Measurements from ENCODE around the gene DAZAP1. TPM values are rescaled to one million over a fixed set of nuclear protein-coding genes. Genes with fewer than 3 reads are reported as not detected.

The DAZAP1 gene
- total RNA-seq, 8 experiments from 2014 or later: 32.3 to 129 (median 46.7) TPM

GRCh38 chr19:1450735-1451731, 43.6 kb downstream of the DAZAP1 start:
- WGBS, 10 experiments: 0 to 77% (median 60%) methylated on average over 1 to 11 of the region's 22 CpGs; no CpG with 5 or more reads in 4 of the 10 experiments

GRCh38 chr19:1451916-1452801, 44.8 kb downstream of the DAZAP1 start:
- WGBS, 10 experiments: 29 to 40% methylated on average over 1 to 2 of the region's 39 CpGs; no CpG with 5 or more reads in 8 of the 10 experiments
- in situ Hi-C loops (cut with MboI; ENCODE audit: low pct_unique_long_range_greater_than_20kb in 2 of 9, low sequenced_read_pairs in 9 of 9, unreplicated experiment in 9 of 9): no loop called here
- peak overlapping the region; percentile 48 to 80 (median 65) for H3K4me3 ChIP-seq
- peaks cover 34 to 41% of the 10 kb centered on the region in 2 donors for H3K4me1 ChIP-seq (replicated peaks in 1 of 2)
- H3K27ac ChIP-seq: peak overlapping the region; percentile 92 to 98
- ATAC-seq (replicated peaks in 6 of 8): peak in 5 of 8 experiments; percentile 31 to 58 (median 40)

More at GRCh38 chr19:1450735-1451731, 43.6 kb downstream of the DAZAP1 start:
- peak overlapping the region; percentile 92 to 98 for H3K27ac ChIP-seq
- H3K4me1 ChIP-seq (replicated peaks in 1 of 2): peaks cover 36 to 46% of the 10 kb centered on the region in 2 donors
- in situ Hi-C loops (cut with MboI; ENCODE audit: low pct_unique_long_range_greater_than_20kb in 2 of 9, low sequenced_read_pairs in 9 of 9, unreplicated experiment in 9 of 9): no loop called here
- no peak for ATAC-seq (replicated peaks in 6 of 8)
- H3K4me3 ChIP-seq: peak overlapping the region; percentile 48 to 80 (median 65)

GRCh38 chr19:1452802-1453524, 45.6 kb downstream of the DAZAP1 start:
- in situ Hi-C loops (cut with MboI; ENCODE audit: low pct_unique_long_range_greater_than_20kb in 2 of 9, low sequenced_read_pairs in 9 of 9, unreplicated experiment in 9 of 9): no loop called here
- H3K4me3 ChIP-seq: peak overlapping the region; percentile 48 to 80 (median 65)
- peaks cover 29 to 41% of the 10 kb centered on the region in 2 donors for H3K4me1 ChIP-seq (replicated peaks in 1 of 2)
- WGBS, 10 experiments: 0 to 60% (median 20%) methylated on average over 1 to 4 of the region's 30 CpGs; no CpG with 5 or more reads in 6 of the 10 experiments
- peak overlapping the region; percentile 92 to 98 for H3K27ac ChIP-seq
- no peak for ATAC-seq (replicated peaks in 6 of 8)

GRCh38 chr19:1453525-1454364, 46.4 kb downstream of the DAZAP1 start:
- ATAC-seq (replicated peaks in 6 of 8): peak; percentile 4 to 42 (median 26)
- Histone ChIP-seq H3K4me1 (replicated peaks in 1 of 2) (peaks cover 28 to 40% of the 10 kb centered on the region in 2 donors), H3K4me3 (peak overlapping the region in 3 of 5 donors; percentile 61 to 80 (median 65)), H3K27ac (peak overlapping the region; percentile 92 to 98)
- WGBS, 10 experiments: 0 to 80% (median 31%) methylated on average over 1 to 3 of the region's 33 CpGs; no CpG with 5 or more reads in 6 of the 10 experiments
- in situ Hi-C loops (cut with MboI; ENCODE audit: low pct_unique_long_range_greater_than_20kb in 2 of 9, low sequenced_read_pairs in 9 of 9, unreplicated experiment in 9 of 9): no loop called here

- in situ Hi-C loops (cut with MboI; ENCODE audit: low pct_unique_long_range_greater_than_20kb in 2 of 9, low sequenced_read_pairs in 9 of 9, unreplicated experiment in 9 of 9): no loop called here
- H3K4me3 ChIP-seq: no peak overlapping the region
- no peak for ATAC-seq (replicated peaks in 6 of 8)
- WGBS, 10 experiments: 73 to 100% (median 80%) methylated on average over 1 to 7 of the region's 22 CpGs; no CpG with 5 or more reads in 7 of the 10 experiments
- H3K4me1 ChIP-seq (replicated peaks in 1 of 2): peaks cover 22 to 35% of the 10 kb centered on the region in 2 donors
- no peak overlapping the region for H3K27ac ChIP-seq
Observed at GRCh38 chr19:1455002-1455335, 47.6 kb downstream of the DAZAP1 start.

GRCh38 chr19:1455336-1456120, 48.1 kb downstream of the DAZAP1 start:
- in situ Hi-C loops (cut with MboI; ENCODE audit: low pct_unique_long_range_greater_than_20kb in 2 of 9, low sequenced_read_pairs in 9 of 9, unreplicated experiment in 9 of 9): no loop called here
- Histone ChIP-seq H3K4me3 (no peak overlapping the region), H3K4me1 (replicated peaks in 1 of 2) (peaks cover 22 to 33% of the 10 kb centered on the region in 2 donors), H3K27ac (no peak overlapping the region)
- peak; percentile 4 to 75 (median 44) for ATAC-seq (replicated peaks in 6 of 8)
- WGBS, 10 experiments: 40 to 100% methylated on average over 1 of the region's 42 CpGs; no CpG with 5 or more reads in 8 of the 10 experiments

- H3K4me1 ChIP-seq (replicated peaks in 1 of 2): peaks cover 18 to 26% of the 10 kb centered on the region in 2 donors
- no peak overlapping the region for H3K4me3 ChIP-seq
- no peak for ATAC-seq (replicated peaks in 6 of 8)
- no peak overlapping the region for H3K27ac ChIP-seq
- in situ Hi-C loops (cut with MboI; ENCODE audit: low pct_unique_long_range_greater_than_20kb in 2 of 9, low sequenced_read_pairs in 9 of 9, unreplicated experiment in 9 of 9): no loop called here
- 30% methylated on average over 2 of the region's 43 CpGs; no CpG with 5 or more reads in 9 of the 10 experiments for WGBS, 10 experiments
Observed at GRCh38 chr19:1456121-1456900, 48.9 kb downstream of the DAZAP1 start.

GRCh38 chr19:1457031-1457739, 49.8 kb downstream of the DAZAP1 start:
- no peak overlapping the region for H3K27ac ChIP-seq
- ATAC-seq (replicated peaks in 6 of 8): no peak
- WGBS, 10 experiments: 24 to 83% (median 56%) methylated on average over 1 to 18 of the region's 48 CpGs; no CpG with 5 or more reads in 4 of the 10 experiments
- in situ Hi-C loops (cut with MboI; ENCODE audit: low pct_unique_long_range_greater_than_20kb in 2 of 9, low sequenced_read_pairs in 9 of 9, unreplicated experiment in 9 of 9): no loop called here
- H3K4me3 ChIP-seq: no peak overlapping the region
- H3K4me1 ChIP-seq (replicated peaks in 1 of 2): peaks cover 14 to 19% of the 10 kb centered on the region in 2 donors

GRCh38 chr19:1457892-1458291, 50.5 kb downstream of the DAZAP1 start:
- WGBS, 10 experiments: 60 to 100% (median 93%) methylated on average over 1 to 7 of the region's 16 CpGs; no CpG with 5 or more reads in 6 of the 10 experiments
- H3K4me1 ChIP-seq (replicated peaks in 1 of 2): peaks cover 11 to 12% of the 10 kb centered on the region in 2 donors
- H3K4me3 ChIP-seq: no peak overlapping the region
- H3K27ac ChIP-seq: no peak overlapping the region
- in situ Hi-C loops (cut with MboI; ENCODE audit: low pct_unique_long_range_greater_than_20kb in 2 of 9, low sequenced_read_pairs in 9 of 9, unreplicated experiment in 9 of 9): no loop called here
- ATAC-seq (replicated peaks in 6 of 8): no peak

GRCh38 chr19:1459479-1459878, 52.1 kb downstream of the DAZAP1 start:
- ATAC-seq (replicated peaks in 6 of 8): no peak
- no peak overlapping the region for H3K4me3 ChIP-seq
- in situ Hi-C loops (cut with MboI; ENCODE audit: low pct_unique_long_range_greater_than_20kb in 2 of 9, low sequenced_read_pairs in 9 of 9, unreplicated experiment in 9 of 9): no loop called here
- WGBS, 10 experiments: 0 to 100% (median 83%) methylated on average over 1 to 5 of the region's 9 CpGs; no CpG with 5 or more reads in 2 of the 10 experiments
- no peaks in the 10 kb centered on the region for H3K4me1 ChIP-seq (replicated peaks in 1 of 2)
- no peak overlapping the region for H3K27ac ChIP-seq
